Activated T-helper 17 cell treated with anti-CD3 and anti-CD28 coated beads, Interleukin-2, amount 50 U/mL, for 72 hours (primary cell): Measurements from ENCODE around the gene IL13RA1. TPM values are rescaled to one million over a fixed set of nuclear protein-coding genes. Genes with fewer than 3 reads are reported as not detected.
"Not testable (repeated sequence)": the region's sequence is repeated elsewhere in the genome, so short reads cannot be mapped to it uniquely, and the experiment has no call there.

ENCODE experiments used
- ATAC-seq: fragments of 150-1000 bp; cut with Tn5 transposase; replicated peaks from 2 replicates; pipeline ENCODE4 v1.10.0; 2021; ENCODE audit warnings: mild to moderate bottlenecking, moderate library complexity
- H3K27ac Mint-ChIP-seq: one replicate; pipeline ENCODE4 v1.8.0; 2022; ENCODE audit warnings: mixed read lengths
- H3K27me3 Mint-ChIP-seq: one replicate; pipeline ENCODE4 v1.8.0; 2022; ENCODE audit warnings: mixed read lengths
- H3K36me3 Mint-ChIP-seq: one replicate; pipeline ENCODE4 v1.8.0; 2022; ENCODE audit warnings: low read depth, mild to moderate bottlenecking, mixed read lengths
- H3K4me1 Mint-ChIP-seq: one replicate; pipeline ENCODE4 v1.8.0; 2022; ENCODE audit warnings: mixed read lengths
- H3K4me3 Mint-ChIP-seq: one replicate; pipeline ENCODE4 v1.8.0; 2022; ENCODE audit warnings: mild to moderate bottlenecking, mixed read lengths
- H3K9me3 Mint-ChIP-seq: one replicate; pipeline ENCODE4 v1.8.0; 2022; ENCODE audit warnings: mixed read lengths
- total RNA-seq, 2 donors: library from RNA; stranded (reverse); gene quantifications; one replicate each; pipeline ENCODE4 v1.2.3, GENCODE V29; 2022

Gene IL13RA1
- total RNA-seq, 2 donors from 2014 or later: 0.45 to 1.2 TPM

DNA sequence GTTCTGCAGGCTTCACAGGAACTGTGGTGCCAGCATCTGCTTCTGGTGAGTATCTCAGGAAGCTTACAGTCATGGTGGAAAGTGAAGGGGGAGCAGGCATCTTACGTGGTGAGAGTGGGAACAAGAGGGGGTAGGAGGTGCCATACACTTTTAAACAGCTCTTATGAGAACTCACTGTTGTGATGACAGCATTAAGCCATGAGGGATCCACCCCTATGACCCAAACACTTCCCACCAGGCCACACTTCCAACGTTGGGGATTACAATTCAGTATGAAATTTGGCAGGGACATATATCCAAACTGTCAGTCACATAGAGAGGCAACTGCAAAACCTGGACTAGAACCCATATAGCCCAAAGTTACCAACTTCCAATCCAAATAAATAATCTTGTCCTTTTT is 53.1 kb downstream of the IL13RA1 start:
- no peaks in the 10 kb centered on the region for H3K4me1 Mint-ChIP-seq
- no peak overlapping the region for H3K4me3 Mint-ChIP-seq
- peaks cover 6% of the 10 kb centered on the region for H3K27me3 Mint-ChIP-seq
- ATAC-seq: peak; percentile 23
- H3K27ac Mint-ChIP-seq: no peak overlapping the region
- H3K9me3 Mint-ChIP-seq: no peaks in the 10 kb centered on the region
- no peaks in the 10 kb centered on the region for H3K36me3 Mint-ChIP-seq

DNA sequence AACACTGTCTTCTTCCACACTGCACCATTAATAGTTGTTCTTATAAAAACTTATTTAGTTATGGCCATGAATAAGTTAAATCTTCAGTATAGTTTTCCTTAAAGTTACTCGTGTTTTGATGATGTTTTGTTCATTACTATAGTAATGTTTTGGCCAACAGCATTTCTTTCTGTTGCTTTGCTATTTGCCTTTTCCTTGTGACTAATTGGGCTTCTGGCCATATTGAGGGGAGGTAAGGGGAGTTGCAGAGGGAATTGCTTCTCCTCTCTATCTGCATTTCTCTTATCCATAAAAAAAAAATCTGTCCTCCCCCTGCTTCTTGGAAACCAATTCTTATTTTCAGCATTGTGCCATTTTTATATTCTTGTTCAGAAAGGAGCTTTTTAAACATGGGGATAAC is 53.5 kb downstream of the IL13RA1 start:
- Mint-ChIP-seq H3K27ac (no peak overlapping the region), H3K27me3 (peaks cover 3% of the 10 kb centered on the region), H3K9me3 (no peaks in the 10 kb centered on the region), H3K4me1 (no peaks in the 10 kb centered on the region), H3K4me3 (no peak overlapping the region), H3K36me3 (no peaks in the 10 kb centered on the region)
- ATAC-seq: no peak

DNA sequence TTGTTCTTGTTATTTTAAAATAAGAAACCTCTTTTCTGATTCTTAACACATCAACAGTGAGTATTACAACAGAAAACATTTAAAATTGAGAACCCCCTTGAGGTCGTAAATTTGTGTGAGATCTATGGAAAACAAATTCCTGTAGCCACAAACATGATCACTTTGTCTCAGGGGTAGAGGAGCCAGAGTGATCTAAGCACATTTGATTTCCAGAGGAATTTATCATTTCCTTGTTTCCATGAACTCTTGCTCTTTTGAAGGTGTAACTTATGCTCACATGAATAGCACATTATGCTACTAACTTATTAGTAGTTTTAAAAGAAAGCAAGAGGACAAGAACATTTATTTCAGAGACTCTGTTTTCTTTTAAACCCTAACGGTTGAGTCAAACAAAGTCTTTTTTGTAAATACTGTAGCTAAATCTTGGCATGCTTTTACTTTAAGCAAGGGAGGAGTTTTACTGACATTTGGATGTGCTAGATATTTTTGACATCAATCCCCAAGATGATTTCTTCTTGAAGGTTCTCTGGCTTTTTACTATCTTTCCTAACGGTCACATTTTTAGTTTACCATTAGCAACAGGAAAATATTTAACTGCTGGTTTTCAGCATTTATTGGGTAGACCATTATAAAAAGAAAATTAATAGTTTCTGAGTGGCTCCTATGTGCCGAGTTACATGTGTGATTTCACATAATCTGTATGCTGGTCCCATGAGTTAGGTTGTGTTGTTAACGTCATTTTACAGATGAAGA is 68.3 kb downstream of the IL13RA1 start:
- Mint-ChIP-seq H3K4me1 (no peaks in the 10 kb centered on the region), H3K9me3 (no peaks in the 10 kb centered on the region), H3K27me3 (peaks cover 4% of the 10 kb centered on the region), H3K27ac (no peak overlapping the region), H3K4me3 (no peak overlapping the region), H3K36me3 (no peaks in the 10 kb centered on the region)
- ATAC-seq: no peak

DNA sequence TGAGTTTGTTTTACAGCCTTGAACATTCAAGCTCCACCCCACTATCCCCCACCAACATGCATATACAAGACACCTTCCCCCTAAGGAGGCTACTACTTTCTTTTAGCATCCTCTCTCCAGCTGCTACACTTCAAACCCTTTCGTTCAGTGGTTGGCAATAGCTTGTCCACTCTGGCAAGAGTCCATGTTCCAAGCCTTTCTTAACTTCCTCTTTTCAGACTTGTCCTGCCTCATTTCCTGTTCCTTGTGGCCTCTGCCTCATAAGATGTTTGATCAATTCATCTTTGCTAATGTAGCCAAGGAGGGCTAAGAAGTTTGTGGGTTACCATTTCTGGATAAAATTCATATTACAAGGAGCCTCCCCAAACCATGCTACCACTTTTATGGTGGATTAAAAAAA is 75.5 kb downstream of the IL13RA1 start:
- no peak overlapping the region for H3K27ac Mint-ChIP-seq
- H3K4me1 Mint-ChIP-seq: no peaks in the 10 kb centered on the region
- no peak overlapping the region for H3K4me3 Mint-ChIP-seq
- peaks cover 12% of the 10 kb centered on the region for H3K27me3 Mint-ChIP-seq
- H3K36me3 Mint-ChIP-seq: no peaks in the 10 kb centered on the region
- no peak for ATAC-seq
- H3K9me3 Mint-ChIP-seq: no peaks in the 10 kb centered on the region

DNA sequence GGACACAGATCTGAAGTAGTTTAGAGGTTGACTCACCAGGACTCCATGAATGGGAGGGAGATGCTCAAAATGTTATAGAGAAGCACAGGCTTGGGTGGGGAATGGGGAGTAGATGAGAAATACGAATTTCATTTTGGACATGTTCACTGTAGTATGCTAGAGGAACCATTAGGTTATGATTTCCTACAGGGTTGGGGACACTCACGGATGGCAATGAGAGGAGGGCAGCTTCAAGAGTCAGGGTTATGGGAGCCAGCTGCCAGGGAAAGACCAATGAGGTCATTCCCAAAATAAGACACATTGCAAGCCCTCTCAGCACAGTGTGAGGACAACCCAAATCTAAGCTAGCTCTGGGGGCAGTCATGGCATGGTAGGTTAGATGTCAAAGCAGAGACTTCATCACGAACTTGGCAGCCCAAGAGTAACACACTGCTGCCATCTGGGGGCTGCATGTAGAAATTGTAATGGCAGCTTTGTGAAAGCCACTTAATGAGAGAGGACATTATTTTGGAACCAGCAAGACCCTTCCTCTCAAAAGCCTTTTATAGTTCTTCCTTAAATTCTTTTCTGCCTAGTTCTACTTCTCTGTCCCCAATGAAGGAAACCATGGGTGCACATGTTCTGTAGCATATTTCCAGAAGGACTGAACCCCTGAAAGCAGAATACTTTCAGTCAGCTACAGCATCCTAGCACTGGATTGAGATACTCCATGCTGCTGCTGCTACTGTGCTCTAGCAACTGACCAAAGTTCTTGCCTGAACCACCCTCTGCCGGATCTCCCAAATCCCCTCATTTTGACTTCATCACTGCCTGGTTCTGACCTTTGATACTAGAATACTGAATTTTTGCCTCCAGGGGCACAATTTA is 80.0 kb downstream of the IL13RA1 start:
- Mint-ChIP-seq H3K4me1 (no peaks in the 10 kb centered on the region), H3K27ac (no peak overlapping the region), H3K36me3 (no peaks in the 10 kb centered on the region), H3K27me3 (peaks cover 16% of the 10 kb centered on the region), H3K4me3 (no peak overlapping the region), H3K9me3 (no peaks in the 10 kb centered on the region)
- no peak for ATAC-seq

DNA sequence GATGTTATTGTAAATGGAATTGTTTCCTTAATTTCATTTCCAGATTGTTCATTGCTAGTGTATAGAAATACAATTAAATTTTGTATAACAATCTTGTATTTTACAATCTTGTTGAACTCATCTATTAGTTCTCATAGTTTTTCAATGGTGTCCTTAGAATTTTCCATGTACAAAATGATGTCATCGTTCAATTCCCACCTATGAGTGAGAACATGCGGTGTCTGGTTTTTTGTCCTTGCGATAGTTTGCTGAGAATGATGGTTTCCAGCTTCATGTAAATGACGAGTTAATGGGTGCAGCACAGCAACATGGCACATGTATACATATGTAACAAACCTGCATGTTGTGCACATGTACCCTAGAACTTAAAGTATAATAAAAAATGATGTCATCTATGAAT is 89.9 kb downstream of the IL13RA1 start:
- not testable (repeated sequence) for H3K9me3 Mint-ChIP-seq, H3K36me3 Mint-ChIP-seq, H3K4me3 Mint-ChIP-seq, H3K4me1 Mint-ChIP-seq, H3K27ac Mint-ChIP-seq, H3K27me3 Mint-ChIP-seq, ATAC-seq

DNA sequence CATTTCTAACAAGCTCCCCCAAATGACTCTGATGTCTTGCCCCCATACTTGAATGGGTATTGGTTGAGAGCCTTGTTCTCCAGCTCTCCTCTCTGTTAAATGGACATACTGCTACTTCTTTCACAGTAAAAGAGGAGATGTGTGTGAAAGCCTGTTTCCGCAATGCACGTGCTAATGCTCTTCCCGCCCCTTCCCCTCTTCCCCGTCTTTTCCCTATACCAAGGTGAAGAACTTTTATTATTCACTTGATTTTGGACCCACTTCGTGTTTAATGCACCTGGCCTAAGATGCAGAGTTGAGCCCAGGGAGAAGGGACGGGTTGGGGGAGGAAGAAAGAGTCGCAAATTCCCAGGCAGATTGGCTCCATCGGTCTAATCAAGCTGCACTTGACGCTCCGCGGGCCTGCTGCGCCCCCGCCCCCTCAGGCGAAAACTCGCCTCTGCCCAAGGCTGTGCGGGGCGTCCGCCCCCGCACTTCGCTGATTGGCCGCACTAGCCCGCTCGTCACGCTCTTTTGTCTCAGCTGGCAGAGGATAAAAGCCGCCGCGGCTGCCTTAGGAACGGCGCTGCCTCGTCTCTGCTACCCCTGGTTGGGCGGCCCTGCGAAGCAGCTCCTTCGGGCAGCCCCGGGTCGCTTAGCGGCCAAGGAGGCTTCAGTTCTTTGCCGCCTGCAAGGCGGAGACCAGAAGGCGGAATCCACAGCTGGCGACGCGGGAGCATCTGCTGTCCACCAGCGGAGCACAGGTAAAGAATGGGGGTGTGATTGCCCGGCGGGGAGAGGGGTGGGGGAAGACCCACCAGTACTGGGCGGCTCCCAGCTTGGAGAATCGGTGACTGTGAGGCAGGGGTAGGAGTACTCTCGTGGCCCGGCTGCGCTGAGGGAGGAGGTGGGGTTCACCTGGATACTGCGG is 96.1 kb downstream of the IL13RA1 start, which contains the start of gene ZCCHC12:
Gene ZCCHC12, plus strand, starts transcription at position 562 of the 910 bp plus-strand sequence. CDS start 1,421 bp downstream, outside the sequence.
- Mint-ChIP-seq H3K27ac (no peak within 1 kb of the TSS), H3K4me1 (no peaks in the 10 kb centered on the region), H3K36me3 (no peaks in the 10 kb centered on the region), H3K4me3 (peak within 1 kb of the TSS; percentile 71), H3K9me3 (no peaks in the 10 kb centered on the region), H3K27me3 (peaks cover 19% of the 10 kb centered on the region)
- ATAC-seq: peak; percentile 43

DNA sequence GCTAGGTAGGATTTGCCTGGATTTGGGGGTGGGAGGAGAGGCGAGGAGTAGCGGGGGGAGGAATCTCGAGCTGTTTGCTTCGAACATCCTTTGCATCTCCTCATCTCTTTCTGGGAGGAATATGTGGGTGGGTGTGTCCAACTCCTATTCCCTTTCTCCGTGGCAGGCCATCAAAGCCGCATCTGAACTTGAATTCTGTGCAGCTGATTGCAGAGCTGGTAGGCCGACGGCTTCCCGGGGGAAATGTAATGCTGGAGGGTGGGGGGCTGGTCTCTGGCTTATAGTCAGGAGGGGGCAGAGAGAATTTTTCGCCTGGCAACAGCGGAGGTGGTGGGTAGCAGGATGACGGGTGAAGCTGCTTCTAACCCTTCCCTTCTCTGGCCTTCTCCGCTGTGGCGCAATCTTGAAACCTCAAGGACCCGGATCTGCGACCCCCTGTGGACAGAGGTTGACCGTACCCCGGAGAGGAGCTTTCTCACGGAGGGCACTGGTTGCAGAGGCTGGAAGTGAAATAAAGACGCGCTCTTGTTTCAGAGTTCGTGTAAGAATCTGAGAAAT is 96.8 kb downstream of the IL13RA1 start:
- Mint-ChIP-seq H3K27me3 (peaks cover 24% of the 10 kb centered on the region), H3K36me3 (no peaks in the 10 kb centered on the region), H3K4me3 (peak overlapping the region; percentile 71), H3K27ac (no peak overlapping the region), H3K4me1 (no peaks in the 10 kb centered on the region), H3K9me3 (no peaks in the 10 kb centered on the region)
- ATAC-seq: no peak

DNA sequence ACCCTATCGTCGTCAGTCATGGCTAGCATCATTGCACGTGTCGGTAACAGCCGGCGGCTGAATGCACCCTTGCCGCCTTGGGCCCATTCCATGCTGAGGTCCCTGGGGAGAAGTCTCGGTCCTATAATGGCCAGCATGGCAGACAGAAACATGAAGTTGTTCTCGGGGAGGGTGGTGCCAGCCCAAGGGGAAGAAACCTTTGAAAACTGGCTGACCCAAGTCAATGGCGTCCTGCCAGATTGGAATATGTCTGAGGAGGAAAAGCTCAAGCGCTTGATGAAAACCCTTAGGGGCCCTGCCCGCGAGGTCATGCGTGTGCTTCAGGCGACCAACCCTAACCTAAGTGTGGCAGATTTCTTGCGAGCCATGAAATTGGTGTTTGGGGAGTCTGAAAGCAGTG is 97.8 kb downstream of the IL13RA1 start:
- Mint-ChIP-seq H3K27ac (no peak overlapping the region), H3K9me3 (no peaks in the 10 kb centered on the region), H3K4me1 (no peaks in the 10 kb centered on the region), H3K27me3 (peaks cover 24% of the 10 kb centered on the region), H3K36me3 (no peaks in the 10 kb centered on the region), H3K4me3 (peak overlapping the region; percentile 71)
- ATAC-seq: no peak

DNA sequence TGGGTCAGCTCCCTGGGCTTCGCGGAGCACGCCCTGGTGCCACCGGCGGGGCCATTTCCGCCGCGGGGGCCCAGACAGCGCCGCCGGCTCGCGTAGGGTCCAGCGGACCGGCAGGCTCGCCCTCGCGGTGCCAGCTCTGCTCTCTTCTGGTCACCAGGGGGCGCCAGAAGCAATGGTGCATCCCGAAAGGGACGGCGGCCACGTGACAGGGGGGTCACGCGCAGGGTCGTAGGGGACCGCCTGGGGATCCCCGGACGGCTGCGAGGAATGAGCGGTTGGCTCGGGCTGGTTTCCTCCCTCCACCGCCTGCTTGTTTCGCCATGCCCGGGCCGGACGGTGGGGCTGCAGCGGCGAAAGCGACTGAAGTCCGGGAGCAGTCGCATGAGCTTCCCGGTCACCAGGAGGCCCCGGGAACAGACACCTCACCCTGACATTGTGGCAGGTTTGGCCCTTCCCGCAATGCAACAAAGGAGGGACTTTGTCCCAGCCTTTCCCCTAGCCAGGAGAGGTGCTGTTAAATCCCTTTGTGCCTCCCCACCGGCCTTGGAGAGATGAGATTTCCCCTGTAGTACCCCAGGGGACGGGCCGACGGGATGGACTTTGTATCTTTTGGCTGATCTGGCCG is 112.0 kb downstream of the IL13RA1 start:
- Mint-ChIP-seq H3K4me3 (peak overlapping the region; percentile 31), H3K9me3 (no peaks in the 10 kb centered on the region), H3K27me3 (peaks cover 7% of the 10 kb centered on the region), H3K36me3 (no peaks in the 10 kb centered on the region), H3K4me1 (no peaks in the 10 kb centered on the region), H3K27ac (no peak overlapping the region)
- ATAC-seq: peak; percentile 75

Other genes with a start within 250 kb of the IL13RA1 start
- 10 to 100 TPM; 45.5 to 50.6 TPM for gene DOCK11, start 231.8 kb upstream of the IL13RA1 start, total RNA-seq
- gene ZCCHC12, start 96.2 kb downstream of the IL13RA1 start, total RNA-seq: under 1 TPM in 1 of 2 donors, not detected in 1; 0.87 TPM
- 1 to 10 TPM; 3.7 to 7.6 TPM for gene LONRF3, start 247.0 kb downstream of the IL13RA1 start, total RNA-seq